ENCODE data around the gene SRXN1. TPM values are rescaled to one million over a fixed set of nuclear protein-coding genes. Genes with fewer than 3 reads are reported as not detected.
"Not testable (repeated sequence)": the region's sequence is repeated elsewhere in the genome, so short reads cannot be mapped to it uniquely, and the experiment has no call there.

The SRXN1 gene
- total RNA-seq: 22.3 and 23.0 TPM in 2 replicates

DNA sequence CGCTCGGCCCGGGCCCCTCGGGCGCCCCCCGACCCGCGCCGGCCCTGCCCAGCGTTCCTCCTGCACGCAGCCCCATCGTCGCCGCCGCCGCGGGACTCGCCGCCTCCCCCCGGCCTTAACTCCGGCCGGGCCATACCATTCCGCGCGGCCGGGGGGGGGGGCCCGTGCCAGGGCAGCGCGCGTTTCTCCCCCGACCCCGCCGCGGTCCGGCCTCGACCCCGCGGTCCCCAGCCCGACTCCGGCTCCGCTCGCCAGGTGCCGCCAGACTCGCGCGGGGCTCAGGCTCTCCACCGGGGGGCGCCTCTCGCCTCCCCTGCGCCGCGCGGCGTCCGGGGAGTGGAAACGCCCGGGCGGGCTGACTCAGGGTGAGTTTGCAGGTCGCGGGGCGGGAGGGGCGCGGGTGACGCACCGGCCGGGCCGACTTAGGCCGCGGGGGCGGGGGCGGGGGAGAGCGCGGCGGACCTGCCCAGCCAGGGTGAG is at the start of gene SRXN1:
SRXN1 (minus strand) TSS at position 91 of the 480 bp plus-strand sequence; CDS start at position 76, 15 bp downstream.
- DNase-seq (ENCODE audit: low read depth in 2 of 2): peak; percentile 67 to 94

DNA sequence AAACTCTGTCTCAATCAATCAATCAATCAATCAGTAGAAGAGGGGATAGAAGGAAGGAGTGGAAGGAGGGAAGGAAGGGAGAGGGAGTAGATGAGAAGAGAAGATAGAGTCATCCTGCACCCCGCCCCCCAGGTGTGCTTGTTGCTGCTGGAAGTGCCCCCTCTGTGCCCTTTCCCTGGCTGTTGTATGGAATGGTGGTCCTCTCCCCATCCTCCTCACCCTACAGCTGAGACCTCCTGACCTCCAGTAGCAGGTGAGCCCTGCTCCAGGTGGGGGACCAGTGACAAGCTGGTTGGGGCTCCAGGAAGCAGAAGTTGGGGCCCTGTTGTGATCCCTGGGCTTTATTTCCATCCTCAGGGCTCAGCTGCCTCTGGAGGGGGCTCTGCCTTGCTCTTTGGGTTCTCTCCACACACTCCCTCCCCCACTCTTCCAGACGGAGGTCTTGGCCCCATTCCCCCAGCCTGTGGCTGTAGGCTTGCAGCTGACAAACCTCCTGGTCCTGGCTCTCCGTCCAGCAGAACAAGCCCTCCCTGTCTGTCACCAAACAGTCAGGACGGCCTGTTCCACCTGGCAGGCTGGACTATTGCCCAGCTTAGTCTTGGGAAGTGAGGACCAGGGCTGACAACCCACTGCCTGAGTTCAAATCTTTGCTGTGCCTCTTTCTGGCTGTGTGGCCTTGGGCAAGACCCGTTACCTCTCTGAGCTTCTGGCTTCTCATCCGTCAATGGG is 48.6 kb upstream of the SRXN1 start:
- DNase-seq (ENCODE audit: low read depth in 2 of 2): no peak

DNA sequence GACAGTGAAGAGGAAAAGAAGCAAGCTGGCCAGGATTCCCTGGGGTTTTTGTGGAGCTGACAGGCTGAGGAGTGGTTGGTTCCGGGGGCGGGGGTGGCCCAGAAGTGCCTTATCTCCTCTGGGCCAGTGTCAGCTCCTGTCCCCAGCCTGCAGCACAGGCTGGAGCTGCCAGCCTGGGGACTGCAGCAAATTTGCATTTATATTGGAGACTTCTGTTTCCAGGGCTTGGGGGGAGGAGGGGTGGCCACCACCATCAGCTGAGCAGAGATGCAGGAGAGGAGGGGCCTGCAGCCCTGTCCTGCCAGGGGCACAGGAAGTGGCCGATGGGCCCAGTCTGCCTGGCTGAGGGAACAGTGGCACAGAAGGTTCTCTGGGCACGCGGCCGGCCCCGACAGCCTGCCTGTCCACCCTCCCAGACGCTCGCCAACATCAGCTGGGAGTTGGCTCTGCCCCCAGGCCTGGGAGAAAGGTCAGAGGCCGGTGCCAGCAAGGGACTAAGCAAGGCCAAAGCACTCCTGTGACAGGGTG is 46.9 kb upstream of the SRXN1 start:
- DNase-seq (ENCODE audit: low read depth in 2 of 2): no peak

DNA sequence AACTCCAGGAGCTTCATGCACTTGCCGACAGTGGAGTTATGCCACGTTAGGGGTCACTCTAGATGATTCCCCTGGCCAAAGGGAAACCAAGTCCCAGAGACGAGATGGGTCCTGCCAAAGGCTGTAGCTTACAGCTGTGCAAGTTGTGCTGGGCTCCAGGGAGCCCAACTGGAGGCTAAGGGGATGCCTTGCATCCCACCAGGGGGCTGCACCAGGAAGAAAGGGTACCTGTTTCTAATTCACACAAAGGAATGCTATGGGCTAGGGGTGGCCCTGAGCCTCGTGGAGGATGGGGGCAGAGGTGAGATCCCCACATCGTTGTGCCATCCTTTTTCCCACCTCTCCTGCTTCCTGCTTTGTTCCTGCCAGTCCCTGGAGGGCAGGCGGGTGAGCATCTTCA is 46.3 kb upstream of the SRXN1 start:
- DNase-seq (ENCODE audit: low read depth in 2 of 2): no peak

DNA sequence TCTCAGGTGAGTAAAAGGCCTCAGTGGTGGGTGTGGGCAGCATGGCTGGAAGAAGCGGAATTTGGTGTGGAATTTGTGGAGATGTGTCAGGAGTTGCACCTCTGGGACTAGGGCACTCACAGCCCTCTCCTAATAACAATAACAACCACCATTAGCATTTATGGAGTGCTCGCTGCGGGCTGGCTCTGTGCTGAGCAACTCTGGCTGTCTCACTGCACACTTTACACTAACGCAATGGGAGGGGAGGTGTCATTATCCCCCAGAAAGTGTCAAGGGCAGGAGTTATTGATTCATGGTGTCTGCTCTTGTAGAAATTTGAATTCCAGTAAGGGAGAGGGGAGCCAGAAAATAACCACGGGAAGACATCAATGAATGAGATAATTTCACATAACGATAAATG is 45.3 kb upstream of the SRXN1 start:
- DNase-seq (ENCODE audit: low read depth in 2 of 2): no peak

DNA sequence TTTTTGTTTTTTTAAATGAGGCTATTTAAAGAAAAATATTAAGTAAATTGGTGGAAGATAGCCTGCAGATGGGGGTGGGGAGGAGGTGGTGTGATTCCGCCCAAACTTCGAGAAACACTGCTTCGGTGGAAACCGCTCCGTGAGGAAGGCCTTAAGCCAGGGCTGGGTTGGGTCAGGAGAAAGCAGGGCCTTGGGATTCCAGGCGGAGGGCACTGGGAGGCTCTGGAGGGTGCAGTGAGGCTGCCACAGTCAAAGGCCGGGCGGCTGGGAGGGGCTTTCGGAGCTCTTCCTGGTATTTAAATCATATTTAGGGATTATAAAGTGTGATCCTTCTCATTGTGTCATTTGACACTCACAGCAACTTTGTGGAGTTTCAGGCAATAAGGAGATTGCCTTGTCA is 44.8 kb upstream of the SRXN1 start:
- no peak for DNase-seq (ENCODE audit: low read depth in 2 of 2)

DNA sequence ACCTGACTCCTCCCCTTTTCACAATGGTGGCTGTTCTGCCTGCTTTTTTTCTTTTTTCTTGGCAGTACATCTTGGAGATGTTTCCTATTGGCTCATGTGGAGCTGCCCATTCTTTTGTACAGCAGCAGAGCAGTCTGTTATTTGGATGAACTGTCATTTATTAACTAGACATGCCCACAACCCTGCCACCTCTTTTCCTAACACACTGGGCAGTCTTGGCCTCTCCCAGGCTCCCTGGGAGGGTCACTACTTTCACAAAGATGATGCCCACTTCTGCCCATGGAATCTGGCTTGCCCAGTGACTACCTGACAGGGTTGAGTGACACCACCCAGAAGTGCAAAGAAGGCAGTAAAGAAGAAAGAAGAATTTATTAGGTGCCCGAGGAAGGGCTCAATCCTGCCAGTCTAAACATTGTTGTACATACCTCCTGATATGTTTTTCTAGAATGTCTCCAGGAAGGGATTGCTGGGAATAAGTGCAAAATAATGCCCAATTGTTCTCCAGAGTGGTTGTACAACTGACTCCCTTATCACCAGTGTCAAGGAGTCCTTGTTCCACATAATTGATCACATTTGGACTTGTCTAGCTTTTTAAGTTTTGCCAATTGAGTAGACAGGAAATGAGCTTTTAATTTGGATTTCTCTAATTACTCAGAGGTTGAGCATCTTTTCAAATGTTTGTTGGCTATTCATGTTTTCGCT is 42.3 kb upstream of the SRXN1 start:
- DNase-seq (ENCODE audit: low read depth in 2 of 2): no peak

DNA sequence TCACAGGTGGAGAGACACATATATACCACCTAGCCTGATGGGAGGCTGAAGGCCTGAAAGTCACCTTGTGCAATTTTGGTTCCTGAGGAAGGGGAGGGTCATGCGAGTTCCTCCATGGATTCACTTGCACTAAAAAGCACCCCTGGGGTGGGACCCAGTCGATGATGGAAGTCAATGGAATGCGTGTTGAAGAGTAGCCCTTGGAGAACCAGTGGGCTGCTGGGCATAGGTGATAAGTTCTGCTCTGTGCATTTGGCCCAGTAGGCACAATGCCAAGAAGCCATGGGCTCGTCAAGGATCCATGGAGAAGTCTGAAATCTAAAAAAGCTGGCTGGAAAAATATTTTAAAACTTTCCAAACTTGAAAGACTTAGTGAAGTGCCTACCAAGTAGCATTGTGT is 41.5 kb upstream of the SRXN1 start:
- DNase-seq (ENCODE audit: low read depth in 2 of 2): no peak

DNA sequence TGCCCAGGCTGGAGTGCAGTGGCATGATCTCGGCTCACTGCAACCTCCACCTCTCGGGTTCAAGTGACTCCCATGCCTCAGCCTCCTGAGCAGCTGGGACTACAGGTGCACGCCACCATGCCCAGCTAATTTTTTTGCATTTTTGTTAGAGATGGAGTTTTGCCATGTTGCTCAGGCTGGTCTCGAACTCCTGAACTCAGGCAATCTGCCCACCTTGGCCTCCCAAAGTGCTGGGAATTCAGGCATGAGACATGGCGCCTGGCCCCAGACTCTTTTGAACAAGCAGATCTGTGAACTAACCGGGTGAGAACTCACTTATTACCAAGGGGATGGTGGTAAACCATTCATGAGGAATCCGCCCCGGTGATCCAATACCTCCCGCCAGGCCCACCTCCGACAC is 40.8 kb upstream of the SRXN1 start:
- not testable (repeated sequence) for DNase-seq (ENCODE audit: low read depth in 2 of 2)

DNA sequence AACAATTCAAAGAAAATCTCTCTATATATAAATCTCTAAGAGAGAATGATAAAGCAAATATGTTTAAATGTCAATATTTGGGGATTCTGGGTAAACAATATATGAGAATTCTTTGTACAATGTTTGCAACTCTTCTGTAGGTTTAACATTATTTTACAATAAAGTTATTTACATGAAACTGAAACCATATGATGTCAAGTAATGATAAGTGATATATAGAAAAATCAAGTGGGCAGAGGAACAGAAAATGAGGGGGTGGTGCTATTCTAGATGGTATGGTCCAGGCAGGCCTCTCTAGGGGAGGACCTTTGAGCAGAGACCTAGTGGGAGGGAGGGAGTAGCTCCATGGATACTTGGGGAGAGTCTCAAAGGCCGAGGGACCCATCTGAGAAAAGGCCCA is 39.0 kb upstream of the SRXN1 start:
- no peak for DNase-seq (ENCODE audit: low read depth in 2 of 2)

DNA sequence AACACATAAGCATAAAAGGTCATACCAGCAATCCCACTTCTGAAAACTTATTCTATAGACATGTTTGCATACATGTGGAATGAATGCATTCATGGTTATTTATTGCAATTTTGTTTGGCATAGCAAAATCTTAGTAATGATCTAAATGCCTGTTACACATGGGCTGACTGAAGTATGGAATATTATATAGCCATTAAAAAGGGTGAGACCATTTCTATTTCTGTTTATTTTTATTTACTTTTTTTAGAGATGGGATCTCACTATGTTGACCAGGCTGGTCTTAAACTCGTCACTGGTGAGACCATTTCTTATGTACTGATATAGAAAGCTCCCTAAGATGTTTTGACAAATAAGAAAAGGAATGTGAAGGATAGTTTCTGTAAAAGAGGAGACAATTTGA is 36.9 kb upstream of the SRXN1 start:
- DNase-seq (ENCODE audit: low read depth in 2 of 2): no peak

DNA sequence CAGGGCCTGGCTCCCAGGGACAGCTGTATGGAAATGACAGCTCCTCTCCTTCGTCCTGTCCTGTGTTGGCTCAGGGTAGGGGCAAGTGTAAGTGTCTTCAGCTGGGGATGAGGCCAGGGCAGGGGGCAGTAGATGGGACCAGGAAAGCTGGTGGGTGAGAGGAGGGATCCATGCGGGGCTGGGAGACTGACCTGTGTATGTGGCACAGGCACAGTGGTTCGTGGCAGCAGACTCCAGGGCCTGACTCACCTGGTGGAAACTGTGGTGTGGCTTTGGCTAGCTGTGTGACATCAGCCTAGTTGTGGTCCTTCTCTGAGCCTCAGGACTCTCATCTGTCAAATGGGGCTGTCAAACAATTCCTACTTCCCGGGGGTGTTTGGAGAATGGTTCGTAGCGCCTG is 36.3 kb upstream of the SRXN1 start:
- DNase-seq (ENCODE audit: low read depth in 2 of 2): no peak

DNA sequence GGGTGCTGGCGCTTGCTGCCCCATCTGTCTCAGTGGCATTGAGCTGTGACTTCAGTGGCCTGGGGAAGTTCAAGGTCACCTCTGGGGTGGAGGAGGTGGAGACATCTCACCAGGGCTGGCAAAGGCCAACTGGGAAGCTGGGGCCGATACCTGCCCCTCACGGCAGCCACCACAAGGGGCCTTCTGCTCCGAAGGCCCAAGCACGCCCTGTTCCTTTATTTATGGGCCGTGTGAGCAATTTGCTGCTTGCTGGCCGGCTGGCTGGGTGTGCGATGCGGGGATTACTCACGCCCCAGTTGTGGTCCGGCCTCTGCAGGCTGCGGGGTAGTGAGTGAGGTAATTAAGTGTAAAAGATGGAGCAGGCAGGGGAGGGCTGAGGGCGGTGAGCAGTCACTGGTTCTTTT is 35.8 kb upstream of the SRXN1 start:
- DNase-seq (ENCODE audit: low read depth in 2 of 2): no peak

DNA sequence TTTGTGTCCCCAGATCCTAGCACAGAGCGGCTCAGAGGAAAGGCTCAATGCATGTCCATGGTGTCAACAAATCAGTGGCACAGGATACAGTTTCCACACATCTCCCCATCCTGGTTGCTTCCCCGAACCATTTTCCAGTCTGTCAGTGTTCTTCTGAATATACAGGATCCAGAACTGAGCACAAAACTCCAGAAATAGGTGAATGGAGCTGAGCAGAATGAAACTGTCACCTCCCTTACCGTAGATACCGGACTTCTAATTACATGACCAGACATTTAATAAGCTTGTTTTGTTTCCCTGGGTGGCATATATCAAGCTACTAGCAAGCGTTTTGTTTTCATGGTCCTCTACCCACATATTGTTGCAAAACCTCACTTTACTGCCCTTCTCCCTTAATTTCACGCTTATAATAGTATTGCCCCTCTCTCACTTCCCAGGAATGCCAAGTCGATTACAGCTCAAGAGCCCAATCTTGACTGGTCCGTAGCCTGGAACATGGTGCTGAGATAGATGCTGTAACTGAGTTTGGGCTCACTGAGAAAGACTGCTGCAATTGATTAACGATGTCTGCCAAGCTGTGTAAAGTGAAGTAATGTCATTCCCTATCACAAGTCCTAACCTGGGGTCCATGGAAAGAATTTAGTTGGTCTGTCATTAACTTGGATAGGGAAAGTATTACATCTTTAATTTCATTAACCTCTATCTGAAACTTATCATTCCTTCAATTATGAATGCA is 34.6 kb upstream of the SRXN1 start:
- DNase-seq (ENCODE audit: low read depth in 2 of 2): no peak

DNA sequence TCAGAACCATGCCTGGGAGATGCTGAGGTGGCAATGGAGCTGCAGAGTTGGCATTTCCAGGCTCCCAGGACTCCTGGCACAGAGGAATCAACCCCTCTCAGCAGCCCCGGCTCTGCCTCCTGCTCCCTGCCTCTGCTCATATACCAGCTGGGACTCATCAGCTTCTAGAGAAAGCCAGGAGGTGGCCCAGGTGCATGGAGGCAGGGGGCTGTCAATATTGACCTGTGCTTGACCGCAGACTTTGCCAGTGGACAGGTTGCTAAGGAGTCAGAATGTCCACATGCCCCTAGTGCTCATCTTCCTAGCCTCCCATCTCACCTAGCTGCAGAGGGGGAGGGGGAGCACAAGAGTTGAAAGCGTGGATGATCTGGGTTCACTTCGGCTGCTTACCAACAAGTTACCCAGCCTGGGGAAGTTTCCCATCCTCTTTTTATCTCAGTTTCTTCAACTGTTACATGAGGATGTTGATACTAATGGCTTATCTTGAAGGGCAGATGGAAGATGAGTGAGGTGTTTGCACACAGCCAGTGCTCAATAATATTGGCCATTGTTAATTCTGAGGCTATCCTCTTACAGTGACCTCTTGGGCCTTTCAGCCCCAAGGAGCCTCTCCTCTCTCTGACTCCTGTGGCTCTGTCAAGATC is 31.8 kb upstream of the SRXN1 start:
- DNase-seq (ENCODE audit: low read depth in 2 of 2): no peak

DNA sequence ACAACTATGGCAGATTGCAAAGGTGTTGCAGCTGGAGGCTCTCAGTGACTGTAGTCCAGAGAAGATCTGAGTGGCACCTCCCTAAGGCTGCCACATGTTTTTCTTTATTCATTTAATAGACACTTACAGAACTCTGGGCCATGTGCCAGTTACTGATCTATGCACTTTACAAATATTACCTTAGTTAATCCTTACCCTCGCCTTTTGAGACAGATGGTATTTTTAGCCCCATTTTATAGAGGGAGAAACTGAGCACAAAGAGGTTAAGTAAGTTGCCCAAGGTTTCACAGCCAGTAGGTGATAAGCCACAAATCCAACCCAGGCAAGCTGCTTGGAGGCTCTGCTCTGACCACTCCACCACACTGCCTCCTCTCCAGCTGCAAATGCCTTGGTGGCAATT is 29.1 kb upstream of the SRXN1 start:
- no peak for DNase-seq (ENCODE audit: low read depth in 2 of 2)

DNA sequence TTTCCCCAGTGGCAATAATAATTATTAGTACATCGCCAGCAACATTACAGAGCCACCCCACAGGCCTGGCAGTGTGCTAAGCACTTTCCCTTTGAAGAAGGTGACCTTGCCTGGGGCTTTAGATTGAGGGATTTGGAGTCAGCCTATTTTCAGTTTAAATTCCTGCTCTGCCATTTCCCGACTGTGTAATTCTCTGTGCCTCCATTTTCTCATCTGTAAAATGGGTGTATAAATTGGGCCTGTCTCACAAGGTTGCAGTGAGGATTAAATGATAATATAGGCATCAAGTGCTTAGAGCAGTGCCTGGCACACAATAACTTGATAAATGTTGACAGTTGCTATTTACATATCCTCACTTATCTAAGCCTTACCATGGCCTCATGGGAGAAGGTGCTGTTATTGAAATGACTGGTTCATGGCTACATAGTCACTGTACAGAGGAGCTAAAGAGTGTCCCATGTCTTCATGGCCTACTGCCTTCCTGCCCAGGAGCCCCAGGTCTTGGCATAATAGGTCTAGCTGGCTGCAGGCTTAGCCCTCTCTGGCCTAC is 27.7 kb upstream of the SRXN1 start:
- no peak for DNase-seq (ENCODE audit: low read depth in 2 of 2)

DNA sequence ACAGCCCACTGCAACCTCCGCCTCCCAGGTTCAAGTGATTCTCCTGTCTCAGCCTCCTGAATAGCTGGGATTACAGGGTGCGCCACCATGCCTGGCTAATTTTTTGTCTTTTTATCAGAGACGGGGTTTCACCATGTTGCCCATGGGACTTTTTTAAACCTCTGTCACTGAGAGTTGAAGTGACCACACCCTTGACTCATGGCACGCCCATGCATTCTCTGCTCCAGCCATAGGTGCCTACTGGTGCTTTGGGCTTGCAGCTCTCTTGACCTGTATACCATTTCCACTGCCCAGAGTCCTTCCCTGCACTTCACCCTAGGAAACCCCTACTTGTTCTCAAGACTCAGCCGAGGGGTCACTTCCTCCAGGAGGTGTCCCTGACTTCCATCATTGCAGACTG is 25.0 kb upstream of the SRXN1 start:
- DNase-seq (ENCODE audit: low read depth in 2 of 2): no peak

DNA sequence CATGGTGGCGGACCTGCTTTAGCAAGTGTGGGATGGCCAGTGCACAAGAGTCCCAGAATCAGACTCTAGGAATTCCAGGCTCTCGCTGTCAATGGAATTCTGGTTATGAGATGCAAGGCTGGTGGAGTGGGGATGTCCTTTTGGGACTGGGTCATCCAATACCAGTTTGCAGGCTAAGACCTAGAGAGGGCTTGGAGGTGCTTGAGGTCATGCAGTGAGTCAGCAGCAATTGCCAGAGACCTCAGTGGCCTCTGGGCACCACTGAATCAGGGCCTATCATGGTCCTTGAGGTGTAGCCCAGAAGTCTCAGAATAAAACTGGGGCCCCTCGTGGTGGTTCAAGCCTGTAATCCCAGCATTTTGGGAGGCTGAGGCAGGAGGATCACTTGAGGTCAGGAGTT is 24.0 kb upstream of the SRXN1 start:
- no peak for DNase-seq (ENCODE audit: low read depth in 2 of 2)

DNA sequence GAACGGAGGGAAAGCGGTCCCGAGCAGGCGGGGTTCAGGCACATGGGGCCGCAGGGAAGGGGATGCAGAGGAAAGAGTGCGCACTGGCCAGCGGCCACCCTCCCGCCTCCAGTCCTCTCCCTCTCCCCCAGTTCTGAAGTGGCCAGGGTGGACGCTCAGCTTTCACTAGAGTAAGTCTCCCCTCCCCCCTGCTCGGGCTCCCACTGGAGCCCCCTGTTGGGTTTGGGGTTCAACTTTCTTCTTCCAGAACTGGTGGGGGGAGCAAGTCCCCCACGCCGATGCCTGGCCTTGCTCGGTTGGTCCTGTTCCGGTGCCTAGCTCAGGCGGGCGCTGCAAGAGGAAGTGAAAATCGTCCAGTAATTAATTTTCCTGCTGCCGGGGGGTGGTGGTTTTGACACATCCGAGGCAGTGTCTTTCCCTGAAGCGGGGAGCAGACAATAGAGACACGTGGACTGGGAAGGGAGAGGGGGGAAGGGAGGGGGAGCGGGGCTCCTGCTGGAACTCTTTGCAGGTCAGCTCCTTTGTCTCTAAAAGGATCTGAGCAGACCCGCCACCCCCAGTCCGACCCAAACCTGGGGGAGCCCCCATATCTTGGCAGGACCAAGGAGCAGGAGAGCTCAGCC is 23.4 kb upstream of the SRXN1 start:
- no peak for DNase-seq (ENCODE audit: low read depth in 2 of 2)

Data from dermis microvascular lymphatic vessel endothelial cell (primary cell).